HFFc6 (cell line): ENCODE results near the gene SARNP. TPM values are rescaled to one million over a fixed set of nuclear protein-coding genes. Genes with fewer than 3 reads are reported as not detected.

Experiments used
- DNase-seq: peaks from one replicate; pipeline ENCODE4 v3.0.0-alpha.2; 2018
- H3K27ac Mint-ChIP-seq: 2 replicates; pipeline ENCODE4 v1.8.0; 2020; ENCODE audit warnings: mild to moderate bottlenecking, mixed read lengths
- H3K27me3 Mint-ChIP-seq: 2 replicates; pipeline ENCODE4 v1.8.0; 2021; ENCODE audit warnings: mild to moderate bottlenecking, moderate library complexity, mixed read lengths; ENCODE audit not compliant: insufficient read depth
- H3K36me3 Mint-ChIP-seq: 2 replicates; pipeline ENCODE4 v1.8.0; 2021; ENCODE audit warnings: low read depth, mixed read lengths
- H3K4me1 Mint-ChIP-seq: 2 replicates; pipeline ENCODE4 v1.8.0; 2020; ENCODE audit warnings: low read depth, mixed read lengths
- H3K4me3 Mint-ChIP-seq: 2 replicates; pipeline ENCODE4 v1.8.0; 2020; ENCODE audit warnings: mild to moderate bottlenecking, moderate library complexity, mixed read lengths
- H3K9me3 Mint-ChIP-seq: 2 replicates; pipeline ENCODE4 v1.8.0; 2020; ENCODE audit warnings: mild to moderate bottlenecking, mixed read lengths
- total RNA-seq, 6 experiments: library from RNA; stranded (reverse); fragmentation: NEBNext Ultra II Directional; extraction: Animal tissue kit (Norgen Biotek cat#: 25700); gene quantifications; 2 replicates in 1 of 6; 3 replicates in 5 of 6; pipeline ENCODE4 v1.2.3, GENCODE V29; 2021
- TF ChIP-seq, protein P1 (sequence below): fragments of 200-600 bp; sonication (generic); IDR thresholded peaks from 2 replicates; pipeline ENCODE4 v1.5.0; 2021; ENCODE audit warnings: antibody characterized with exemption, mild to moderate bottlenecking

SARNP gene
- total RNA-seq, 6 experiments from 2014 or later = 68.9 to 85.5 (median 78.4) TPM

DNA sequence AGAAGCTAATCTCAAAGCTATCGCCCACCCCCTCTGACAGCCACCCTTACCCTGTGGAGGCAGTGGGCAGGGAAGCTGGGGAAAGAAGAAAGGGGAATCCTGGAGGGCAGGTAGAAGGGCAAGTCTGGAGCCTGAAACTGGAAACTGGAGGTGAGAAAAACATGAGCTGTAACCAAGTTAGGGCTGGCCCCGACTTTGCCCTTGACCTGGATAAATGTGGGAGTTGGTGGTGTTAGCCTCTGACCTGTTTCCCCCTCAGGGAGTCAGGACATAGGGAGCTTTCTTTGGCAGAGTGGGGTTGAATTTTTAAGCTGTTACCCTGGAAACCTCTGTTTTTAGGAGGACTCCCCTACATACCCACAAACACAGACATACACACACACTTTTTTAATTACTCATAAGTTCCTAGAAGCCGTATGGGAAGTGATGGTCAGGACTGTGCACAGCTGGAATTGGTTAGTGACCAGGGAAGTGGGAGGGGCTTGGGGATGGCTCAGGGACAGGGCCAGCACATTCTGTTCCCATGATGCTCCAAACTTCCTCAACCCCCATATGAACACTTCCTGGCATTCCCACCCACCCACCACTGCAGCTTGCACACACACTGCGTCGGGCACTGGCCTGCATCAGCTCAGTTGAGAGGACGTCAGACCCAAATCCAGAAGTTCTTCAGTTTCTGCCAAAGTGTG, 30.2 kb upstream of the SARNP start:
- peak; percentile 99 for DNase-seq
- peak overlapping the region; percentile 100 for H3K27ac Mint-ChIP-seq
- TF ChIP-seq, protein P1, sequence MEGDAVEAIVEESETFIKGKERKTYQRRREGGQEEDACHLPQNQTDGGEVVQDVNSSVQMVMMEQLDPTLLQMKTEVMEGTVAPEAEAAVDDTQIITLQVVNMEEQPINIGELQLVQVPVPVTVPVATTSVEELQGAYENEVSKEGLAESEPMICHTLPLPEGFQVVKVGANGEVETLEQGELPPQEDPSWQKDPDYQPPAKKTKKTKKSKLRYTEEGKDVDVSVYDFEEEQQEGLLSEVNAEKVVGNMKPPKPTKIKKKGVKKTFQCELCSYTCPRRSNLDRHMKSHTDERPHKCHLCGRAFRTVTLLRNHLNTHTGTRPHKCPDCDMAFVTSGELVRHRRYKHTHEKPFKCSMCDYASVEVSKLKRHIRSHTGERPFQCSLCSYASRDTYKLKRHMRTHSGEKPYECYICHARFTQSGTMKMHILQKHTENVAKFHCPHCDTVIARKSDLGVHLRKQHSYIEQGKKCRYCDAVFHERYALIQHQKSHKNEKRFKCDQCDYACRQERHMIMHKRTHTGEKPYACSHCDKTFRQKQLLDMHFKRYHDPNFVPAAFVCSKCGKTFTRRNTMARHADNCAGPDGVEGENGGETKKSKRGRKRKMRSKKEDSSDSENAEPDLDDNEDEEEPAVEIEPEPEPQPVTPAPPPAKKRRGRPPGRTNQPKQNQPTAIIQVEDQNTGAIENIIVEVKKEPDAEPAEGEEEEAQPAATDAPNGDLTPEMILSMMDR = no peak
- H3K36me3 Mint-ChIP-seq = no peaks in the 10 kb centered on the region
- no peaks in the 10 kb centered on the region for H3K9me3 Mint-ChIP-seq
- peak overlapping the region; percentile 79 for H3K4me3 Mint-ChIP-seq
- peaks cover 43% of the 10 kb centered on the region for H3K4me1 Mint-ChIP-seq
- no peaks in the 10 kb centered on the region for H3K27me3 Mint-ChIP-seq

DNA sequence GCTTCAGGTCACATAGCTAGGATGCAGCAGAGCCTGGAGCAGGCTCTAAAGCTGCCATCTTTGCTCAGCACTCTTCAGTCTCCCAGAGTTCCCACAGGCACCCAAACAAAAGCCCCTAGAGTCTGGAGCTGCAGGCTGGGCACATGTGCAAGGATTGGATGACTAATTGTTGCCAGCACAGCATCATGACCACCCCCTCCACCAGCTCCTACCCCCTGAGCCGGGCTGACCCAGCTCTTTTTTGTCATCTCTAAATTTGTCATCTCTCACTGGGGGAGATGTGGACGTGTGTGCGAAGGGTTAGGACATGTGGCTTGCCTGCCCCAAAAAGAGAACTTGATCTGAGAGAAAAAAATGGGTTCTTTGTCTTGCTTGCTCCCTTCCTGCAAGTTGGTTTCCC, 29.5 kb upstream of the SARNP start:
- peaks cover 50% of the 10 kb centered on the region for H3K4me1 Mint-ChIP-seq
- no peaks in the 10 kb centered on the region for H3K36me3 Mint-ChIP-seq
- H3K27me3 Mint-ChIP-seq = no peaks in the 10 kb centered on the region
- H3K4me3 Mint-ChIP-seq = peak overlapping the region; percentile 79
- DNase-seq = peak; percentile 67
- no peaks in the 10 kb centered on the region for H3K9me3 Mint-ChIP-seq
- TF ChIP-seq, protein P1 = no peak
- peak overlapping the region; percentile 100 for H3K27ac Mint-ChIP-seq

DNA sequence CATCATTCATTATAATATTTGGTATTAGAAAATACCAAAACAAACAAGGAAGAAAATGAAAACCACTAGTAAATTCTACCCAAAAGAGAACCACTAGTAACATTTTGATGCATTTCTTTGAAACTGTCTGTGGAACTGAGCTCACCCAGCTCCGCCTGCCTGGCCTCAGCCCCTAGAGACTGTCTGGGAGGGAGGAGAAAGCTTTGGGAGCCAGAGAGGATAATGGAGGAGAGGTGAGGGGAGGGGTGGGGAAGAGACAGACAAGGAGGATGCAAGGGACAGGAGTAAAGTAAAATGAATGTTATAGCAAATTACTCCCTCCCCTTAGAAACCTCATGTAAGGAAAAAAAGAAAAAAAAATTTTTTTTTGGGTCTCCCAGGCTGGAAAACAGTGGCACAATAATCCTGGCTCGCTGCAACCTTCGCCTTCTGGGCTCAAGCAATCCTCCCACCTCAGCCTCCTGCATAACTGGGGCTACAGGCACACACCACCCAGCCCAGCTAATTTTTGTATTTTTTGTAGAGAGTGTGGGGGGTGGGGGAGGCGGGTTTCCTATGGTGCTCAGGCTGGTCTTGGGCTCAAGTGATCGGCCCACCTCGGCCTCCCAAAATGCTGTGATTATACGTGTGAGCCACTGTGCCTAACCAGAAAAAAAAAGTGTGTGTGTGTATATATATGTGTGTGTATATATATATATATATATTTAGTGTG, 28.4 kb upstream of the SARNP start:
- Mint-ChIP-seq H3K4me1 (peaks cover 61% of the 10 kb centered on the region), H3K4me3 (no peak overlapping the region), H3K27me3 (no peaks in the 10 kb centered on the region), H3K36me3 (peaks cover 8% of the 10 kb centered on the region; the same call in 1 of the 2 replicates), H3K9me3 (no peaks in the 10 kb centered on the region), H3K27ac (peak overlapping the region; percentile 100)
- no peak for DNase-seq
- TF ChIP-seq, protein P1 = no peak

DNA sequence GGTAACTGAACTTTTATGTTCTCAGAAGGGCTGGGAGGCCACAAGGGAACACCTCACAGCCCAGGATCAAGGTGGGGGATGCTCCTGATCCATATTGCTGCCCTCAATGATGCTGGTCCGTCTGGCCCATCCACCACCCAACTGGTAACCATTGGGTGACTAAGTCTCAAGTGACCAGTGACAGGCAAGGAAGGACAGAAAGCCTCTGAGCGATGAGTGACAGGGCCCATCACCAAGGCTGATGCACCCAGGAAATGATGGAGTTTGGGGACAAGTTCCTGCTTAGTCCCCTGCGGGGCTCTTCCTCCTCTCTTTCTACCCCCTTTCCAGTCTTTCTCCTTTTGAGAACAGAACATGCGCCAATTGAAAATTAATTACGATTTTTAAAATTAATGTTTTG, 27.8 kb upstream of the SARNP start:
- H3K4me3 Mint-ChIP-seq = no peak overlapping the region
- no peaks in the 10 kb centered on the region for H3K9me3 Mint-ChIP-seq
- H3K27me3 Mint-ChIP-seq = no peaks in the 10 kb centered on the region
- H3K36me3 Mint-ChIP-seq = peaks cover 13% of the 10 kb centered on the region; the same call in 1 of the 2 replicates
- no peak for DNase-seq
- TF ChIP-seq, protein P1 = no peak
- peak overlapping the region; percentile 52 for H3K27ac Mint-ChIP-seq
- H3K4me1 Mint-ChIP-seq = peaks cover 67% of the 10 kb centered on the region

DNA sequence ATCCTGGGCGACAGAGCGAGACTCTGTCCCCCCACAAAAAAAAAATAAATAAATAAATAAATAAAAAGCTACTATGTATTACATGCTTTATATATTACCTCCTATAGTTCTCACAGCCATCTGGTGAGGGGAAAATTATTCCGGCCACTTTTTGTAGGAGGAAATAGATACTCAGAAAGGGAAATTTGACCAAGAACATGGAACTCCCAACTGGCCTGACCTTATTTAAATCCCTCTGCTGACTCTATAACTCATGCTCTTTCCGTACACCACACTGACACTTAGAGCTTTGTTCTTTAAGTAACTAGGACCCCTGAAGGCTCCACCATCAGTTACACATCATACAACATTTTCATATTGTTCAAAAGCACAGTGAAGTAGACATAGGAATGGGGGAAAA, 27.4 kb upstream of the SARNP start:
- peaks cover 14% of the 10 kb centered on the region; the same call in 1 of the 2 replicates for H3K36me3 Mint-ChIP-seq
- peaks cover 68% of the 10 kb centered on the region for H3K4me1 Mint-ChIP-seq
- H3K27me3 Mint-ChIP-seq = no peaks in the 10 kb centered on the region
- H3K9me3 Mint-ChIP-seq = no peaks in the 10 kb centered on the region
- no peak overlapping the region for H3K4me3 Mint-ChIP-seq
- TF ChIP-seq, protein P1 = no peak
- no peak for DNase-seq
- peak overlapping the region; percentile 52 for H3K27ac Mint-ChIP-seq
